SK-N-SH (cell line): ENCODE measurements around the gene PRKCH. TPM values are rescaled to one million over a fixed set of nuclear protein-coding genes. Genes with fewer than 3 reads are reported as not detected.

Source experiments
- CTCF ChIA-PET: fragments of 300-600, 350-600 bp; formaldehyde crosslinking; extraction: SDS; loops from one replicate; lab custom pipeline; 2021; lab: Yijun Ruan, JAX
- POLR2A ChIA-PET: fragments of 350-600 bp; sonication (Branson Sonifier 250); formaldehyde crosslinking; extraction: SDS; loops from one replicate; lab custom pipeline; 2020; ENCODE audit warnings: antibody characterized with exemption, inconsistent platforms; lab: Yijun Ruan, JAX
- DNase-seq: peaks from one replicate; pipeline ENCODE4 v3.0.0; 2012
- H2AFZ ChIP-seq: fragments of 200-600 bp; sonication (generic); 2 replicates; pipeline ENCODE4 v1.8.1; 2016; ENCODE audit warnings: antibody characterized with exemption, mild to moderate bottlenecking, low read depth
- H3F3A ChIP-seq: fragments of 200-600 bp; sonication (generic); replicated peaks from 2 replicates; pipeline ENCODE3; 2016; ENCODE audit warnings: antibody characterized with exemption, mild to moderate bottlenecking; ENCODE audit not compliant: insufficient read depth
- H3K27ac ChIP-seq, 2 experiments: fragments of 200-500 bp in 1 of 2; fragments of 200-600 bp in 1 of 2; sonication (Bioruptor generic) in 1 of 2; sonication (generic), shearing (Covaris generic) in 1 of 2; 2 replicates each; pipeline versions ENCODE4 v1.5.1 to v1.6.1; 2014 to 2016; ENCODE audit warnings: low read depth in 2 of 2, inconsistent platforms in 1 of 2, low read length in 1 of 2, mild to moderate bottlenecking in 1 of 2, mixed read lengths in 1 of 2
- H3K27me3 ChIP-seq: fragments of 200-600 bp; sonication (generic), shearing (Covaris generic); 2 replicates; pipeline ENCODE4 v1.6.1; 2016; ENCODE audit warnings: mixed run types; ENCODE audit not compliant: insufficient read depth
- H3K36me3 ChIP-seq, 2 experiments: fragments of 200-500 bp in 1 of 2; fragments of 200-600 bp in 1 of 2; sonication (Bioruptor generic) in 1 of 2; sonication (generic) in 1 of 2; replicated peaks in 1 of 2; 2 replicates each; pipeline versions ENCODE3 to v1.5.1; 2014 to 2016; ENCODE audit warnings: low read length in 1 of 2, mild to moderate bottlenecking in 1 of 2; ENCODE audit not compliant: insufficient read depth in 2 of 2, control insufficient read depth in 1 of 2
- H3K4me1 ChIP-seq, 2 experiments: fragments of 200-500 bp in 1 of 2; fragments of 200-600 bp in 1 of 2; sonication (Bioruptor generic) in 1 of 2; sonication (generic), shearing (Covaris generic) in 1 of 2; 2 replicates each; pipeline versions ENCODE4 v1.5.1 to v1.6.1; 2014 to 2016; ENCODE audit warnings: low read depth in 1 of 2, low read length in 1 of 2, mixed run types in 1 of 2; ENCODE audit not compliant: insufficient read depth in 2 of 2, control insufficient read depth in 1 of 2
- H3K4me2 ChIP-seq: fragments of 200-600 bp; sonication (generic), shearing (Covaris generic); 2 replicates; pipeline ENCODE4 v1.6.1; 2017; ENCODE audit warnings: mixed run types
- H3K4me3 ChIP-seq, 2 experiments: fragments of 200-500 bp in 1 of 2; fragments of 200-600 bp in 1 of 2; sonication (Bioruptor generic) in 1 of 2; sonication (generic), shearing (Covaris generic) in 1 of 2; 2 replicates each; pipeline versions ENCODE4 v1.5.1 to v1.8.1; 2014 to 2016; ENCODE audit warnings: low read depth in 2 of 2, inconsistent platforms in 1 of 2, low read length in 1 of 2, mild to moderate bottlenecking in 1 of 2, mixed read lengths in 1 of 2, moderate library complexity in 1 of 2
- H3K79me2 ChIP-seq: fragments of 200-600 bp; sonication (generic); 2 replicates; pipeline ENCODE4 v1.8.1; 2017; ENCODE audit warnings: mild to moderate bottlenecking; ENCODE audit not compliant: insufficient read depth
- H3K9ac ChIP-seq: fragments of 200-600 bp; sonication (generic); 2 replicates; pipeline ENCODE4 v1.6.1; 2017; ENCODE audit warnings: mixed run types
- H3K9me2 ChIP-seq: fragments of 200-600 bp; sonication (generic); 2 replicates; pipeline ENCODE4 v1.6.1; 2017; ENCODE audit warnings: mixed run types
- H3K9me3 ChIP-seq: fragments of 200-600 bp; sonication (generic); 2 replicates; pipeline ENCODE4 v1.6.1; 2017; ENCODE audit warnings: mixed run types, mild to moderate bottlenecking, moderate library complexity
- H4K20me1 ChIP-seq: fragments of 200-600 bp; sonication (generic); 2 replicates; pipeline ENCODE4 v1.6.1; 2017; ENCODE audit warnings: mild to moderate bottlenecking, mixed run types; ENCODE audit not compliant: insufficient read depth
- CHD2 ChIP-seq: fragments of 150-350 bp; IDR thresholded peaks from 2 replicates; pipeline ENCODE4 v1.6.1; 2018; ENCODE audit warnings: low read length; ENCODE audit not compliant: partially characterized antibody
- CTCF ChIP-seq: fragments of 200-600 bp; sonication (generic); IDR thresholded peaks from 2 replicates; pipeline ENCODE4 v1.6.1; 2017; ENCODE audit warnings: antibody characterized with exemption, mild to moderate bottlenecking, moderate library complexity
- EP300 ChIP-seq, 2 experiments: IDR thresholded peaks; 2 replicates each; pipeline versions ENCODE4 v1.4.0 to v1.6.1; 2012; ENCODE audit warnings: borderline replicate concordance in 1 of 2, low read depth in 1 of 2, low read length in 1 of 2
- EZH2phosphoT487 ChIP-seq: fragments of 200-600 bp; sonication (generic); IDR thresholded peaks from 2 replicates; pipeline ENCODE4 v1.6.1; 2017; ENCODE audit warnings: low read depth, mixed run types, mild to moderate bottlenecking, antibody characterized with exemption, moderate library complexity, borderline replicate concordance
- FOXJ3 ChIP-seq: sonication (generic); formaldehyde crosslinking; IDR thresholded peaks from 2 replicates; pipeline ENCODE4 v1.5.1; 2020; ENCODE audit warnings: mild to moderate bottlenecking, missing genetic modification reagents
- JUND ChIP-seq: IDR thresholded peaks from 2 replicates; pipeline ENCODE4 v1.4.0; 2012
- MXI1 ChIP-seq: IDR thresholded peaks from 2 replicates; pipeline ENCODE4 v1.6.1; 2012; ENCODE audit warnings: mild to moderate bottlenecking, low read depth, low read length, improper control_type of control experiment
- NFIC ChIP-seq: IDR thresholded peaks from 2 replicates; pipeline ENCODE4 v1.4.0; 2012; ENCODE audit warnings: borderline replicate concordance
- NRF1 ChIP-seq: IDR thresholded peaks from 2 replicates; pipeline ENCODE4 v1.6.1; 2012; ENCODE audit warnings: low read depth, mild to moderate bottlenecking, low read length
- RCOR1 ChIP-seq: fragments of 150-350 bp; IDR thresholded peaks from 2 replicates; pipeline ENCODE4 v1.6.1; 2017; ENCODE audit warnings: antibody characterized with exemption, low read length
- REST ChIP-seq: IDR thresholded peaks from 2 replicates; pipeline ENCODE4 v1.6.1; 2012; ENCODE audit warnings: mild to moderate bottlenecking, low read depth, low read length, moderate library complexity
- RFX5 ChIP-seq: IDR thresholded peaks from 2 replicates; pipeline ENCODE4 v1.6.1; 2012; ENCODE audit warnings: mild to moderate bottlenecking, improper control_type of control experiment, low read length
- SMC3 ChIP-seq: IDR thresholded peaks from 2 replicates; pipeline ENCODE4 v1.6.1; 2012; ENCODE audit warnings: low read depth, low read length, improper control_type of control experiment
- TAF1 ChIP-seq: IDR thresholded peaks from 2 replicates; pipeline ENCODE4 v1.6.1; 2012; ENCODE audit warnings: low read depth, mild to moderate bottlenecking, low read length, moderate library complexity, borderline replicate concordance
- USF2 ChIP-seq: fragments of 150-350 bp; IDR thresholded peaks from 2 replicates; pipeline ENCODE4 v1.6.1; 2017; ENCODE audit warnings: antibody characterized with exemption, low read length, low read depth, borderline replicate concordance
- YY1 ChIP-seq: IDR thresholded peaks from 2 replicates; pipeline ENCODE4 v1.4.0; 2012; ENCODE audit warnings: low read depth, mild to moderate bottlenecking
- ZBTB33 ChIP-seq: IDR thresholded peaks from 2 replicates; pipeline ENCODE4 v1.4.0; 2012; ENCODE audit warnings: low read depth, borderline replicate concordance
- WGBS: methylation state at CpG from one replicate; pipeline ENCODE4 v1.1.6; 2017; ENCODE audit warnings: low lambda C conversion rate; 5-methylcytosine and 5-hydroxymethylcytosine counted together
- polyA plus RNA-seq, 3 experiments: library from polyadenylated mRNA; depleted of rRNA; stranded (reverse); fragments of >200 nt; gene quantifications; 2 replicates each; pipeline ENCODE4 v1.2.3, GENCODE V29; 2012

The PRKCH gene
- polyA plus RNA-seq, 1 of the 3 experiments (the other 2 are of a cell fraction): 4.2 TPM

- CTCF ChIA-PET: interaction anchor here (8.3 kb wide), 1 partner anchor 380 kb away, joined by 117 read pairs; no protein-coding TSS in a partner anchor
- Histone ChIP-seq H3K27ac (no peak overlapping the region), H3K4me2 (no peak overlapping the region), H3K4me3 (no peak overlapping the region), H3F3A (peaks cover 5% of the 10 kb centered on the region), H3K9me2 (no peaks in the 10 kb centered on the region), H2AFZ (no peak overlapping the region), H3K4me1 (peaks cover 9 to 24% of the 10 kb centered on the region in 2 experiments), H3K79me2 (no peaks in the 10 kb centered on the region), H3K9me3 (no peaks in the 10 kb centered on the region), H3K27me3 (no peaks in the 10 kb centered on the region), H3K9ac (no peak overlapping the region), H3K36me3 (no peaks in the 10 kb centered on the region), H4K20me1 (no peaks in the 10 kb centered on the region)
- 72% methylated on average over 6 of the region's 6 CpGs for WGBS
- POLR2A ChIA-PET: no interaction called here
- TF ChIP-seq ZBTB33: no peak
- no peak for TF ChIP-seq CTCF
- no peak for TF ChIP-seq REST
- TF ChIP-seq USF2: no peak
- no peak for TF ChIP-seq EZH2phosphoT487
- TF ChIP-seq NRF1: no peak
- TF ChIP-seq MXI1: no peak
- TF ChIP-seq SMC3: no peak
- TF ChIP-seq NFIC: no peak
- TF ChIP-seq JUND: no peak
- TF ChIP-seq YY1: no peak
- TF ChIP-seq CHD2: no peak
- TF ChIP-seq RFX5: no peak
- no peak for TF ChIP-seq FOXJ3 (CRISPR knock-in tag)
- TF ChIP-seq TAF1: no peak
- no peak for TF ChIP-seq RCOR1
- no peak for TF ChIP-seq EP300 (IDR thresholded peaks at IDR 0.05; ENCODE audit: borderline replicate concordance in 1 of 2, low read depth in 1 of 2, low read length in 1 of 2)
- DNase-seq: no peak
Measured at GRCh38 chr14:61459229-61459628, 137.8 kb downstream of the PRKCH start.
